H1 (cell line): ENCODE results near the gene FOXP2. TPM values are rescaled to one million over a fixed set of nuclear protein-coding genes. Genes with fewer than 3 reads are reported as not detected.

Experiments used
- CTCF ChIA-PET: fragments of 300-600 bp; sonication (Branson Sonifier 250); formaldehyde crosslinking; loops from one replicate; lab custom pipeline; 2021; ENCODE audit not compliant: partially characterized antibody; lab: Charles Lee
- POLR2A ChIA-PET: fragments of 300-600 bp; sonication (Branson Sonifier 250); formaldehyde crosslinking; loops from one replicate; lab custom pipeline; 2021; ENCODE audit warnings: inconsistent platforms; ENCODE audit not compliant: partially characterized antibody; lab: Charles Lee
- DNase-seq, 2 experiments: peaks; one replicate each; pipeline versions ENCODE4 v3.0.0 to v3.0.0-alpha.2; 2010 to 2022; ENCODE audit warnings: low spot score in 2 of 2, low read depth in 1 of 2, mixed read lengths in 1 of 2
- FAIRE-seq: peaks from 2 replicates; lab custom pipeline; 2011; peaks lifted over from hg19 to GRCh38; lab: Jason Lieb, UNC
- H2AFZ ChIP-seq: 2 replicates; pipeline ENCODE4 v1.8.1; 2012; ENCODE audit warnings: low read length, inconsistent platforms
- H2AK5ac ChIP-seq: 2 replicates; pipeline ENCODE4 v1.6.1; 2013; ENCODE audit warnings: low read depth, low read length
- H2BK120ac ChIP-seq: replicated peaks from 2 replicates; pipeline ENCODE3; 2013; ENCODE audit warnings: low read depth, low read length, inconsistent platforms
- H2BK12ac ChIP-seq: 2 replicates; pipeline ENCODE4 v1.6.1; 2013; ENCODE audit warnings: low read depth, low read length
- H2BK15ac ChIP-seq: 2 replicates; pipeline ENCODE4 v1.6.1; 2013; ENCODE audit warnings: low read length
- H2BK20ac ChIP-seq: 2 replicates; pipeline ENCODE4 v1.6.1; 2013; ENCODE audit warnings: low read length
- H2BK5ac ChIP-seq: 2 replicates; pipeline ENCODE4 v1.6.1; 2013; ENCODE audit warnings: low read depth, low read length
- H3K14ac ChIP-seq: 2 replicates; pipeline ENCODE4 v1.6.1; 2013; ENCODE audit warnings: inconsistent platforms; ENCODE audit not compliant: insufficient read length
- H3K18ac ChIP-seq: 2 replicates; pipeline ENCODE4 v1.6.1; 2013; ENCODE audit warnings: low read length; ENCODE audit errors: extremely low read depth
- H3K23ac ChIP-seq: 2 replicates; pipeline ENCODE4 v1.6.1; 2013; ENCODE audit warnings: inconsistent platforms; ENCODE audit not compliant: insufficient read length
- H3K23me2 ChIP-seq: 2 replicates; pipeline ENCODE4 v1.6.1; 2013; ENCODE audit warnings: low read depth, low read length
- H3K27ac ChIP-seq: 2 replicates; pipeline ENCODE4 v1.6.1; 2011; ENCODE audit warnings: low read depth, low read length, inconsistent platforms
- H3K27me3 ChIP-seq, 4 experiments: replicated peaks in 1 of 4; 1 replicate in 1 of 4; 2 replicates in 3 of 4; pipeline versions ENCODE4 v1.6.1 to v1.8.1; 2011 to 2013; ENCODE audit warnings: low read length in 3 of 4, mild to moderate bottlenecking in 3 of 4, inconsistent platforms in 2 of 4, mixed read lengths in 2 of 4, moderate library complexity in 1 of 4; ENCODE audit not compliant: control insufficient read depth in 3 of 4, insufficient read depth in 3 of 4; ENCODE audit errors: extremely low read depth in 1 of 4
- H3K36me3 ChIP-seq, 4 experiments: 2 replicates each; pipeline versions ENCODE4 v1.6.1 to v1.8.1; 2011 to 2013; ENCODE audit warnings: mild to moderate bottlenecking in 4 of 4, low read length in 3 of 4, moderate library complexity in 2 of 4, control low read depth in 1 of 4, inconsistent platforms in 1 of 4; ENCODE audit not compliant: insufficient read depth in 4 of 4, control insufficient read depth in 2 of 4
- H3K4ac ChIP-seq: replicated peaks from 2 replicates; pipeline ENCODE3; 2013; ENCODE audit warnings: low read length, low read depth, mixed read lengths, inconsistent platforms; ENCODE audit not compliant: insufficient read length
- H3K4me1 ChIP-seq, 4 experiments: replicated peaks in 1 of 4; 1 replicate in 1 of 4; 2 replicates in 3 of 4; pipeline versions ENCODE4 v1.6.1 to v1.8.1; 2011 to 2013; ENCODE audit warnings: low read length in 3 of 4, inconsistent platforms in 2 of 4, mixed read lengths in 1 of 4; ENCODE audit not compliant: insufficient read depth in 4 of 4, control insufficient read depth in 3 of 4
- H3K4me2 ChIP-seq, 2 experiments: 2 replicates each; pipeline versions ENCODE4 v1.6.1 to v1.8.1; 2011 to 2013; ENCODE audit warnings: low read depth in 2 of 2, low read length in 2 of 2, control low read depth in 1 of 2, inconsistent platforms in 1 of 2, mild to moderate bottlenecking in 1 of 2; ENCODE audit not compliant: insufficient read depth in 1 of 2
- H3K4me3 ChIP-seq, 4 experiments: fragments of 200-600, 300-600 bp in 1 of 4; sonication (generic), shearing (Covaris generic), sonication (Bioruptor Twin) in 1 of 4; 2 replicates each; pipeline versions ENCODE4 v1.5.1 to v1.8.1; 2011 to 2016; ENCODE audit warnings: low read length in 4 of 4, low read depth in 3 of 4, control low read depth in 2 of 4, inconsistent platforms in 2 of 4, mild to moderate bottlenecking in 2 of 4, mixed read lengths in 1 of 4, moderate library complexity in 1 of 4; ENCODE audit not compliant: insufficient read depth in 2 of 4; ENCODE audit errors: extremely low read depth in 1 of 4
- H3K56ac ChIP-seq: replicated peaks from 2 replicates; pipeline ENCODE3; 2013; ENCODE audit warnings: low read depth, mild to moderate bottlenecking, mixed read lengths, low read length, inconsistent platforms; ENCODE audit not compliant: insufficient read length
- H3K79me1 ChIP-seq: 2 replicates; pipeline ENCODE4 v1.6.1; 2013; ENCODE audit warnings: low read depth, low read length, control low read depth
- H3K79me2 ChIP-seq, 2 experiments: 2 replicates each; pipeline versions ENCODE4 v1.6.1 to v1.8.1; 2012 to 2013; ENCODE audit warnings: low read length in 2 of 2, mild to moderate bottlenecking in 2 of 2, inconsistent platforms in 1 of 2; ENCODE audit not compliant: insufficient read depth in 2 of 2, control insufficient read depth in 1 of 2
- H3K9ac ChIP-seq, 4 experiments: replicated peaks in 1 of 4; 1 replicate in 1 of 4; 2 replicates in 3 of 4; pipeline versions ENCODE4 v1.6.1 to v1.8.1; 2011 to 2013; ENCODE audit warnings: low read depth in 3 of 4, low read length in 3 of 4, control low read depth in 2 of 4, mild to moderate bottlenecking in 2 of 4, moderate library complexity in 2 of 4, inconsistent platforms in 1 of 4; ENCODE audit errors: extremely low read depth in 1 of 4
- H3K9me3 ChIP-seq, 2 experiments: 2 replicates each; pipeline versions ENCODE4 v1.6.1 to v1.8.1; 2012 to 2013; ENCODE audit warnings: mild to moderate bottlenecking in 2 of 2, moderate library complexity in 2 of 2, control low read depth in 1 of 2, inconsistent platforms in 1 of 2, low read depth in 1 of 2, low read length in 1 of 2, mixed read lengths in 1 of 2; ENCODE audit not compliant: insufficient read depth in 2 of 2
- H4K20me1 ChIP-seq, 2 experiments: replicated peaks in 1 of 2; 2 replicates each; pipeline versions ENCODE3 to v1.8.1; 2011 to 2013; ENCODE audit warnings: inconsistent platforms in 2 of 2, low read length in 2 of 2, mild to moderate bottlenecking in 1 of 2; ENCODE audit not compliant: insufficient read depth in 2 of 2, control insufficient read depth in 1 of 2
- H4K5ac ChIP-seq: 2 replicates; pipeline ENCODE4 v1.6.1; 2013; ENCODE audit warnings: low read length, low read depth, mixed read lengths, inconsistent platforms; ENCODE audit not compliant: insufficient read length
- H4K8ac ChIP-seq: 2 replicates; pipeline ENCODE4 v1.8.0; 2013; ENCODE audit warnings: mild to moderate bottlenecking, moderate library complexity, low read length, inconsistent platforms; ENCODE audit not compliant: insufficient read depth; ENCODE audit errors: extremely low read depth
- H4K91ac ChIP-seq: replicated peaks from 2 replicates; pipeline ENCODE3; 2013; ENCODE audit warnings: low read length, mixed read lengths, inconsistent platforms; ENCODE audit not compliant: insufficient read length
- ATF2 ChIP-seq: IDR thresholded peaks from 2 replicates; pipeline ENCODE4 v1.6.1; 2012; ENCODE audit warnings: low read length, inconsistent platforms
- HDAC6 ChIP-seq: IDR thresholded peaks from one replicate; pipeline ENCODE4 v1.7.1; 2012; ENCODE audit warnings: low read depth, mild to moderate bottlenecking, inconsistent platforms, low read length, moderate library complexity
- RNF2 ChIP-seq: fragments of 200-900, 300-1000 bp; sonication (generic); IDR thresholded peaks from 2 replicates; pipeline ENCODE4 v1.7.1; 2016; ENCODE audit warnings: borderline replicate concordance, low read depth, mild to moderate bottlenecking, antibody characterized with exemption, low read length; ENCODE audit not compliant: poor library complexity, severe bottlenecking; ENCODE audit errors: missing control alignments
- SP4 ChIP-seq: IDR thresholded peaks from 2 replicates; pipeline ENCODE4 v1.6.1; 2012; ENCODE audit warnings: low read length, inconsistent platforms
- TAF1 ChIP-seq: IDR thresholded peaks from 2 replicates; pipeline ENCODE4 v1.6.1; 2011; ENCODE audit warnings: mild to moderate bottlenecking, low read depth, low read length
- USF2 ChIP-seq: IDR thresholded peaks from 2 replicates; pipeline ENCODE4 v1.6.1; 2011; ENCODE audit warnings: low read length, improper control_type of control experiment
- YY1 ChIP-seq: IDR thresholded peaks from 2 replicates; pipeline ENCODE4 v1.6.1; 2011; ENCODE audit warnings: low read depth, mild to moderate bottlenecking, low read length
- polyA plus RNA-seq, 7 experiments: library from polyadenylated mRNA; depleted of rRNA in 3 of 7; stranded (reverse) in 5 of 7; unstranded in 2 of 7; fragments of >200 nt in 5 of 7; fragments of 200-250 nt in 2 of 7; gene quantifications; 1 replicate in 5 of 7; 2 replicates in 1 of 7; 4 replicates in 1 of 7; pipeline versions ENCODE4 v1.2.1 to v1.2.3, GENCODE V29; 2011 to 2013; ENCODE audit warnings: missing spikeins in 2 of 7, mixed read lengths in 2 of 7
- total RNA-seq: library from RNA; stranded (reverse); fragmentation: NEBNext Ultra II Directional; extraction: Animal tissue kit (Norgen Biotek cat#: 25700); gene quantifications from 2 replicates; pipeline ENCODE4 v1.2.1, GENCODE V29; 2021

Gene FOXP2
- total and polyA plus RNA-seq, 2 of the 8 experiments (the other 6 are each of a cell fraction or from before 2014, with no cell fraction given) = 0.09 to 0.43 TPM

- Histone ChIP-seq H2AFZ (no peak overlapping the region), H4K8ac (no peak overlapping the region), H3K23ac (no peak overlapping the region), H2BK5ac (no peak overlapping the region), H3K9ac (no peak overlapping the region), H3K79me1 (no peaks in the 10 kb centered on the region), H4K20me1 (no peaks in the 10 kb centered on the region), H3K4me2 (no peak overlapping the region), H3K18ac (no peak overlapping the region)
- CTCF ChIA-PET = no interaction called here
- TF ChIP-seq USF2 (no peak), YY1 (no peak), ATF2 (no peak), TAF1 (no peak), RNF2 (no peak), SP4 (no peak), HDAC6 (no peak)
- TF ChIP-seq, all 59 proteins: peak for 0
- Histone ChIP-seq H3K27ac (no peak overlapping the region), H2BK15ac (no peak overlapping the region), H4K5ac (no peak overlapping the region), H3K14ac (no peak overlapping the region), H2BK12ac (no peak overlapping the region), H2BK20ac (no peak overlapping the region), H2BK120ac (no peak overlapping the region), H3K36me3 (no peaks in the 10 kb centered on the region), H2AK5ac (no peak overlapping the region), H3K23me2 (no peaks in the 10 kb centered on the region), H3K4me3 (no peak overlapping the region), H3K9me3 (no peaks in the 10 kb centered on the region), H3K4me1 (no peaks in the 10 kb centered on the region), H3K27me3 (no peaks in the 10 kb centered on the region), H3K79me2 (no peaks in the 10 kb centered on the region), H3K4ac (no peak overlapping the region), H3K56ac (no peak overlapping the region), H4K91ac (no peak overlapping the region)
- no peak for DNase-seq
- POLR2A ChIA-PET = interaction anchor here (3.2 kb wide), 1 partner anchor 11 kb away, joined by 9 read pairs; no protein-coding TSS in a partner anchor
- FAIRE-seq = no peak
These were observed 307.9 kb downstream of the FOXP2 start for GRCh38 chr7:114722562-114722961.
